Suprapubic skin (tissue), 4 donors: ENCODE results near the gene ACSL1.

Experiments
- CTCF ChIP-seq, 2 donors: fragments of 200-600 bp in 1 of 2; fragments of 450-650 bp in 1 of 2; sonication (generic) in 1 of 2; IDR thresholded peaks; one replicate each; pipeline ENCODE4 v1.5.1; 2016 to 2019; ENCODE audit warnings: antibody characterized with exemption in 2 of 2, mild to moderate bottlenecking in 1 of 2, moderate library complexity in 1 of 2
- POLR2A ChIP-seq, 2 donors: fragments of 450-650 bp; IDR thresholded peaks; one replicate each; pipeline ENCODE4 v1.6.1; 2017; ENCODE audit warnings: antibody characterized with exemption in 2 of 2, mild to moderate bottlenecking in 2 of 2, moderate library complexity in 2 of 2
- POLR2AphosphoS5 ChIP-seq, 3 donors: sonication (generic); formaldehyde crosslinking; IDR thresholded peaks; one replicate each; pipeline ENCODE4 v1.6.1; 2017; ENCODE audit warnings: antibody characterized with exemption in 3 of 3

- TF ChIP-seq POLR2AphosphoS5 (IDR thresholded peaks at IDR 0.05) = no peak
- TF ChIP-seq CTCF (IDR thresholded peaks at IDR 0.05) = no peak
- TF ChIP-seq POLR2A (IDR thresholded peaks at IDR 0.05) = no peak
These were observed 120.1 kb downstream of the ACSL1 start for GRCh38 chr4:184705692-184706091.
